Muscle of leg (tissue), 11 donors: ENCODE results near the gene PPP1R13L. TPM values are rescaled to one million over a fixed set of nuclear protein-coding genes. Genes with fewer than 3 reads are reported as not detected.

Source experiments
- DNase-seq: peaks from one replicate; pipeline ENCODE4 v3.0.0; 2013
- H3K27ac ChIP-seq: one replicate; pipeline ENCODE4 v1.5.1; 2013; ENCODE audit warnings: mild to moderate bottlenecking, low read length, control low read depth
- H3K27me3 ChIP-seq: one replicate; pipeline ENCODE4 v1.6.1; 2013; ENCODE audit warnings: low read length; ENCODE audit not compliant: control insufficient read depth, insufficient read depth
- H3K36me3 ChIP-seq: one replicate; pipeline ENCODE4 v1.6.1; 2013; ENCODE audit warnings: low read length; ENCODE audit not compliant: control insufficient read depth, insufficient read depth
- H3K4me1 ChIP-seq: one replicate; pipeline ENCODE4 v1.6.1; 2013; ENCODE audit warnings: low read length; ENCODE audit not compliant: control insufficient read depth, insufficient read depth
- H3K4me3 ChIP-seq: one replicate; pipeline ENCODE4 v1.5.1; 2013; ENCODE audit warnings: low read length, control low read depth
- H3K9me3 ChIP-seq: replicated peaks from 2 replicates; pipeline ENCODE4 v1.6.1; 2013; ENCODE audit warnings: low read depth, low read length; ENCODE audit not compliant: control insufficient read depth
- WGBS: methylation state at CpG from one replicate; pipeline ENCODE4 v1.1.5; 2013; ENCODE audit warnings: missing lambda C conversion rate; ENCODE audit not compliant: insufficient coverage; 5-methylcytosine and 5-hydroxymethylcytosine counted together
- polyA plus RNA-seq, 8 donors: library from polyadenylated mRNA; unstranded; fragments of 120-200 nt; gene quantifications; one replicate each; pipeline versions ENCODE4 v1.2.1 to v1.2.3, GENCODE V29; 2013; ENCODE audit warnings: inconsistent platforms in 1 of 8, low replicate concordance in 1 of 8; ENCODE audit not compliant: insufficient read length in 8 of 8, insufficient read depth in 1 of 8
- total RNA-seq: library from RNA; stranded (reverse); fragments of 120-200 nt; gene quantifications from one replicate; pipeline ENCODE4 v1.2.4, GENCODE V29; 2013

The PPP1R13L gene
- total and polyA plus RNA-seq, 9 donors, result 1.7 to 8.4 (median 3.4) TPM

- Histone ChIP-seq H3K27me3 (no peaks in the 10 kb centered on the region), H3K36me3 (peaks cover 65% of the 10 kb centered on the region), H3K9me3 (no peaks in the 10 kb centered on the region), H3K4me3 (no peak overlapping the region), H3K27ac (no peak overlapping the region), H3K4me1 (no peaks in the 10 kb centered on the region)
- WGBS, result 97% methylated on average over 6 of the region's 9 CpGs
- DNase-seq, result no peak
Measured at GRCh38 chr19:45355402-45355801, 49.5 kb downstream of the PPP1R13L start.

- Histone ChIP-seq H3K36me3 (peaks cover 70% of the 10 kb centered on the region), H3K4me1 (no peaks in the 10 kb centered on the region), H3K9me3 (no peaks in the 10 kb centered on the region), H3K27me3 (no peaks in the 10 kb centered on the region), H3K4me3 (no peak overlapping the region), H3K27ac (no peak overlapping the region)
- 87% methylated on average over 9 of the region's 11 CpGs for WGBS
- DNase-seq, result no peak
Measured at GRCh38 chr19:45354241-45354842, 50.5 kb downstream of the PPP1R13L start.

DNA sequence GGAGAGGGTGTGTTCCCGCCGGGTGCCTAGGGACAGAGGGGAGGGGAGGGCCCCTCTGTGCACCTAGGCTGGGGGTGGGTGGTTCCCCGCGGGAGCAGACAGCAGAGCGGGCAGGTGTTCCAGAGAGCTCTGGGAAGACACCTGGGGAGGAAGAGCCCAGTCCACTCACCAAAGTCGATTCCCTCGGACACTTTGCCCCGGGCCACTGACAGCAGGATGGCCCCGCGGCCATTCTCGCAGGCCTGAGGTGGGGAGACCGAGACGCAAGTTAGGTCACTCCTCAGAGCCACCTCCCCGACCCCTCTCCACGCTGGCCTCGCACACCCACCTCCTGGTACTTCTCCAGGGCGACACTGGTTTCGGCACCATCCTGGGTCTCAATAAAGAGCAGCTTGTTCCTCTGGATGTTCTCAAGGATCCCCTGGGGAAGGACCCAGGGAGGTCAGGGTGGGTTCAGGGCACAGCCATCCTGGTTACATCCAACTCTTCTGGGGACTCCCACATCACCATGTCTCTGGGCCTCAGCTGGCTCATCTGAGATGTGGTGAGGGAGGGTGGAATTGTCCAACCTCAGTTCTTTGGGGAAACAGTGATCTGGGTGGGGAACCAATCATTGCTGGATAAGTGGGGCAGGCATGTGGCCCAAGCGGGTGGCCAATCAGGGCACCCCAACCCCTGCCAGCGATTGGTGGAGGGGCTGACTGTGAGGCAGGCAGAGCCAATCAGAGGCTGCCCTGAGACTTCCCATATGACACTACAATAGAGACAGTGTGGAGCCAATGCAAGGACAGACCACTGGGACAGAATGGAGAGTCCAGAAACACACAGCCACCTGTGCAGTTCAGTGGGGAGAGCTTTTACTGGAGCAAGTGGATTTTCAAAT lies 51.7 kb downstream of the PPP1R13L start:
- peaks cover under 1% of the 10 kb centered on the region for H3K27me3 ChIP-seq
- WGBS, result 88% methylated on average over 15 of the region's 20 CpGs
- no peak overlapping the region for H3K27ac ChIP-seq
- no peaks in the 10 kb centered on the region for H3K4me1 ChIP-seq
- H3K36me3 ChIP-seq, result peaks cover 59% of the 10 kb centered on the region
- H3K9me3 ChIP-seq, result no peaks in the 10 kb centered on the region
- no peak overlapping the region for H3K4me3 ChIP-seq
- DNase-seq, result no peak

- DNase-seq, result no peak
- Histone ChIP-seq H3K4me1 (no peaks in the 10 kb centered on the region), H3K9me3 (no peaks in the 10 kb centered on the region), H3K27ac (no peak overlapping the region), H3K27me3 (peaks cover 6% of the 10 kb centered on the region), H3K36me3 (peaks cover 57% of the 10 kb centered on the region), H3K4me3 (no peak overlapping the region)
- WGBS, result 90% methylated on average over 16 of the region's 20 CpGs
Measured at GRCh38 chr19:45352471-45352870, 52.4 kb downstream of the PPP1R13L start.

DNA sequence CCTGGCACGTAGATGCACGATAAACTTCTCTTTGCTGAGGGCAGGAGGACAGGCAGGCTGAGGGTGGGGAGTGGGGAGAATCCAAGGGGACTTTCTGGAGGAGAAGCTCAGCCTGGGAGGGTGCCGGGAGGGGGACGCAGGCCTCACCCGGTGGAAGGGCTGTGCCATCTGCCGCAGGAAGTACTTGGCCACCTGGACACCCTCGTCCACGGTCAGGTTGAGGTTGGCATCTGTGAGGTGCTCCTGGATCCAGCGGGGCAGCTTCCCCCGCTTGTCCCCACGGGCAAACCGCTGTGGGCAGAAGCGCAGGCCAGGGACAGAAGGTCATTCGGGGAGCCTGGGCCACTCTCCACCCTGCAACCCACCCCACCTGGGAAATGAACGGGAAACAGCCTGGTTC lies 52.8 kb downstream of the PPP1R13L start:
- peaks cover 53% of the 10 kb centered on the region for H3K36me3 ChIP-seq

GRCh38 chr19:45351401-45351952 lies 53.4 kb downstream of the PPP1R13L start:
- peaks cover 16% of the 10 kb centered on the region for H3K27me3 ChIP-seq
- DNase-seq, result no peak
- H3K4me3 ChIP-seq, result no peak overlapping the region
- no peak overlapping the region for H3K27ac ChIP-seq
- no peaks in the 10 kb centered on the region for H3K4me1 ChIP-seq
- WGBS, result 63% methylated on average over 9 of the region's 13 CpGs
- H3K36me3 ChIP-seq, result peaks cover 51% of the 10 kb centered on the region
- no peaks in the 10 kb centered on the region for H3K9me3 ChIP-seq

More for the DNA sequence above, 52.8 kb downstream of the PPP1R13L start:
- H3K27ac ChIP-seq, result no peak overlapping the region
- WGBS, result 86% methylated on average over 13 of the region's 15 CpGs
- DNase-seq, result no peak
- peaks cover 10% of the 10 kb centered on the region for H3K27me3 ChIP-seq
- no peak overlapping the region for H3K4me3 ChIP-seq
- no peaks in the 10 kb centered on the region for H3K9me3 ChIP-seq
- H3K4me1 ChIP-seq, result no peaks in the 10 kb centered on the region

GRCh38 chr19:45350477-45351058 lies 54.3 kb downstream of the PPP1R13L start:
- peaks cover 44% of the 10 kb centered on the region for H3K36me3 ChIP-seq
- H3K4me3 ChIP-seq, result no peak overlapping the region
- H3K27me3 ChIP-seq, result peaks cover 21% of the 10 kb centered on the region
- DNase-seq, result no peak
- WGBS, result 79% methylated on average over 14 of the region's 17 CpGs
- no peaks in the 10 kb centered on the region for H3K4me1 ChIP-seq
- H3K9me3 ChIP-seq, result no peaks in the 10 kb centered on the region
- H3K27ac ChIP-seq, result no peak overlapping the region

DNA sequence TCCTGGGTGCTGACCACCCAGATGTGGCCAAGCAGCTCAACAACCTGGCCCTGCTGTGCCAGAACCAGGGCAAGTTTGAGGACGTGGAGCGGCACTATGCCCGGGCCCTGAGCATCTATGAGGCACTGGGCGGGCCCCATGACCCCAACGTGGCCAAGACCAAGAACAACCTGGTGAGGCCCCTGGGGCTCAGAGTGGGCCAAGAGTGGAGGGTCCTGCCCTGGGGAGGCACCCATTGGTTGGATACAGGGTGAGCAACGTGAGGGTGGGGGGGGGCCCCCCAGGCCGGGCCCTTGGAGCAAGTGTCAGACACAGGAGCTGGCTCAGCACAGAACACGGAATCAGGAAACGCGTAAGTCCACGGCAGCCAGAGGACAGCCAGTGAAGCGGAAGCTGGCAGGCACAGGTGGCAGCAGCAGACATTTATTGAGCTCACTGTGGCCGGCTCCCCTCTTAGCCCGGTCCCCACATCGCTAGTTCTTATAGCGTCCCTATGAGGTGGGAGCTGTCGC lies 55.4 kb downstream of the PPP1R13L start:
- peaks cover 31% of the 10 kb centered on the region for H3K27me3 ChIP-seq
- no peaks in the 10 kb centered on the region for H3K4me1 ChIP-seq
- DNase-seq, result no peak
- no peak overlapping the region for H3K27ac ChIP-seq
- peaks cover 37% of the 10 kb centered on the region for H3K36me3 ChIP-seq
- no peaks in the 10 kb centered on the region for H3K9me3 ChIP-seq
- no peak overlapping the region for H3K4me3 ChIP-seq
- 82% methylated on average over 17 of the region's 17 CpGs for WGBS

DNA sequence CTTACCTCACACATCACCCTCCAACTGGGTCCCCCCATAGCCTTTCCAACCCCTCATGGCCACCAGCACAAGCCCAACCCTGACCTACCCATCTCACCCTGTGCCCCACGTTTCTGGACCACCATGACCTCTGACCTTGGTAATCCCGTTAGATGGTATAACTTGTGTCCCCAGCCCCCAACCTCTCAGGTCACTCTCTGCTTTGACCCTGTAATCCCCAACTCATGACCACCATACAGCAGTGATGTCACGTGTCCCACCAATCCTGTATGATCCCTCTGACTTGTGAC lies 55.8 kb downstream of the PPP1R13L start:
- H3K27ac ChIP-seq, result no peak overlapping the region
- H3K36me3 ChIP-seq, result peaks cover 33% of the 10 kb centered on the region
- H3K4me3 ChIP-seq, result no peak overlapping the region
- no peaks in the 10 kb centered on the region for H3K4me1 ChIP-seq
- 57% methylated on average over 3 of the region's 3 CpGs for WGBS
- no peak for DNase-seq
- H3K9me3 ChIP-seq, result no peaks in the 10 kb centered on the region
- H3K27me3 ChIP-seq, result peaks cover 34% of the 10 kb centered on the region
